ENCODE data around the gene MAP2K4.
A peak's percentile ranks its signal among the peaks of the same experiment; 100 is the strongest.

Gene MAP2K4

DNA sequence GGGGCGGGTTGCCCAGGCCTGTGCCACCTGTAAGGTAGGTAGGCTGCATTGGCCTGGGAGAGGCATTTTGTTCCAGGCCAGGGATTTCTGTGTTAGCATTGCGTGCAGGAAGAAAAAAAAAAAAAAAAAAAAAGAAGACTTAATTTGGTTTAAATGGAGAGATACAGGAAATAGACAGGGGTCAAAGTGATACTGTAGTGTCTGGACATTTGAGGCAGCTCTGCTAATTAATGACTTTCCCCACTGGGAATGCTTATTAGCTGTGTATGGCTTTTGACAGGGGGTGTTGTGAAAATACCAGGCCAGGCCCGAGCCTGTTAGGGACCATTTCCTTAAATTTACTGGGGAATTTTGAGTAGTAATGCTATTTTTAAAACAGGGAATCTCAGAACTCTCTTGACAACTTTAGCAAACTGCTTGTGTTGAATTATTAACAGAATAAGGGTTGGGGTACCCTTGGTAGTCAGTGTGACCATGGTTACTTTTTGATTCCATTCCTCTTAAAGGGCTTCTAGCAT lies 1.0 kb downstream of the MAP2K4 start:
- H3K9me3 Mint-ChIP-seq: no peaks in the 10 kb centered on the region
- peak overlapping the region; percentile 82 for H3K27ac Mint-ChIP-seq
- H3K4me1 Mint-ChIP-seq (ENCODE audit: low read depth): peaks cover 58% of the 10 kb centered on the region
- peaks cover 13% of the 10 kb centered on the region for H3K36me3 Mint-ChIP-seq (ENCODE audit: low read depth)
- H3K27me3 Mint-ChIP-seq: no peaks in the 10 kb centered on the region
- H3K4me3 Mint-ChIP-seq: peak overlapping the region; percentile 79
- no peak for DNase-seq

GRCh38 chr17:12022310-12022709 lies 1.6 kb downstream of the MAP2K4 start:
- Mint-ChIP-seq H3K4me3 (peak overlapping the region; percentile 79), H3K27ac (peak overlapping the region; percentile 7), H3K36me3 (ENCODE audit: low read depth) (peaks cover 19% of the 10 kb centered on the region), H3K27me3 (no peaks in the 10 kb centered on the region), H3K4me1 (ENCODE audit: low read depth) (peaks cover 64% of the 10 kb centered on the region), H3K9me3 (no peaks in the 10 kb centered on the region)
- DNase-seq: no peak

DNA sequence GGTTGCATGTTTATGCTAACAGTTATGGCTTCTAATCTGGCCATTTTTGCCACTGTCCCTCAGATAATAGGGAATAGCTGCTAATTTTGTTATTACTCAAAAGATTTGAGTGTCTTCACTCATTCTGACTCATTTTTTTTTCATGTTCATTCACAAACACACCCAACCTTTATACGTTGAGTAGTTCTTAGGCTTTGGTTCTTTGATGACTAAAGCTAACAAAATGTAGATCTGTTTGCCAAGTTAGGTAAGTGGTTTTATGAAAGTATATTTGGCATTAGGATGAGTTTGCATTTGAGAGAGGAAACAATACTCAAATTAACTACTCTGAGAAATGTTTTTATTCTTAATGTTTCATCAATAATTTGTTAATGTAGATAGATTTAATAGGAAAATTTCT lies 3.6 kb downstream of the MAP2K4 start:
- DNase-seq: no peak
- peaks cover 20% of the 10 kb centered on the region for H3K36me3 Mint-ChIP-seq (ENCODE audit: low read depth)
- H3K9me3 Mint-ChIP-seq: no peaks in the 10 kb centered on the region
- H3K27ac Mint-ChIP-seq: no peak overlapping the region
- H3K27me3 Mint-ChIP-seq: no peaks in the 10 kb centered on the region
- H3K4me1 Mint-ChIP-seq (ENCODE audit: low read depth): peaks cover 77% of the 10 kb centered on the region
- no peak overlapping the region for H3K4me3 Mint-ChIP-seq

GRCh38 chr17:12027658-12028057 lies 7.0 kb downstream of the MAP2K4 start:
- H3K4me1 Mint-ChIP-seq (ENCODE audit: low read depth): peaks cover 78% of the 10 kb centered on the region
- no peaks in the 10 kb centered on the region for H3K9me3 Mint-ChIP-seq
- no peaks in the 10 kb centered on the region for H3K27me3 Mint-ChIP-seq
- H3K4me3 Mint-ChIP-seq: no peak overlapping the region
- DNase-seq: no peak
- no peak overlapping the region for H3K27ac Mint-ChIP-seq
- peaks cover 14% of the 10 kb centered on the region for H3K36me3 Mint-ChIP-seq (ENCODE audit: low read depth)

GRCh38 chr17:12028611-12029010 lies 7.9 kb downstream of the MAP2K4 start:
- Mint-ChIP-seq H3K4me1 (ENCODE audit: low read depth) (peaks cover 70% of the 10 kb centered on the region), H3K27ac (no peak overlapping the region), H3K4me3 (no peak overlapping the region), H3K9me3 (no peaks in the 10 kb centered on the region), H3K36me3 (ENCODE audit: low read depth) (peaks cover 17% of the 10 kb centered on the region), H3K27me3 (no peaks in the 10 kb centered on the region)
- DNase-seq: no peak

DNA sequence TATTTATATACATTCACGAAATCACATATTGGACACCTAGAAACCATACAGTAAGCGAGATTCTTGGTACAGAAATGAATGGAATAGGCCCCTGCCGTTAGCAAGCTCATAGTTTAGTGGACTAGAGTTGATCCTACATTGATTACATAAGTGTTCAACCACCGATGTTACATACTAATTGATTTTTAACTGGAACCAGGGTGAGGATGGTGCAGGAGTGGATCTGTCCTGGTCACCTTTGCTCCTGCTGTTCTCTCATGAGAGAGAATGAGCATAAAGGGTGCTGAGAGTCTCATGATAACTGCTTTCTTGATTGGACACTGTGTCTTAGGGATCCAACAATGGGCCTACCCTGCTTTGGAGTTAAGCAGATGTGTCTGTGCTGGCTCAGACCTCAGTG lies 13.9 kb downstream of the MAP2K4 start:
- Mint-ChIP-seq H3K4me3 (no peak overlapping the region), H3K4me1 (ENCODE audit: low read depth) (peaks cover 55% of the 10 kb centered on the region), H3K27ac (no peak overlapping the region), H3K36me3 (ENCODE audit: low read depth) (peaks cover 19% of the 10 kb centered on the region), H3K27me3 (no peaks in the 10 kb centered on the region), H3K9me3 (no peaks in the 10 kb centered on the region)
- no peak for DNase-seq

DNA sequence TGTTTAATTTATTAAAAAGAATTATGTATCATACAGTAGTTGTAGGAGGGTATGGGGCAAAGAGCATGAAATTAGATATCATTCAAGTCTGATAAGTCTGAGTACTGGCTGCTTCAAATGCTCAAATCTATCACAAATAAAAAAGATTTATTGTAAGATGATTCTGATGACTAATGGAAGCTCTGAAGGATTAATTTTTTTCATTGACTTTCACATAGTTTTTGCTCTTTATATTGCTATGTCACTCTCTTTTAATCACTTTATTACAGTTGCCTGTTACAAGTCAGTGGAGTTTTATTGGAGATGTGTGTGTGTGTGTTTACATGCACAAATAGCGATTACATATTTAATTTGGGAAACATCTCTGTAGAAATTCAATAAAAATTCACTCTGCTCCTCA lies 15.0 kb downstream of the MAP2K4 start:
- Mint-ChIP-seq H3K4me1 (ENCODE audit: low read depth) (peaks cover 58% of the 10 kb centered on the region), H3K9me3 (no peaks in the 10 kb centered on the region), H3K36me3 (ENCODE audit: low read depth) (peaks cover 19% of the 10 kb centered on the region), H3K27ac (no peak overlapping the region), H3K4me3 (no peak overlapping the region), H3K27me3 (no peaks in the 10 kb centered on the region)
- DNase-seq: no peak

DNA sequence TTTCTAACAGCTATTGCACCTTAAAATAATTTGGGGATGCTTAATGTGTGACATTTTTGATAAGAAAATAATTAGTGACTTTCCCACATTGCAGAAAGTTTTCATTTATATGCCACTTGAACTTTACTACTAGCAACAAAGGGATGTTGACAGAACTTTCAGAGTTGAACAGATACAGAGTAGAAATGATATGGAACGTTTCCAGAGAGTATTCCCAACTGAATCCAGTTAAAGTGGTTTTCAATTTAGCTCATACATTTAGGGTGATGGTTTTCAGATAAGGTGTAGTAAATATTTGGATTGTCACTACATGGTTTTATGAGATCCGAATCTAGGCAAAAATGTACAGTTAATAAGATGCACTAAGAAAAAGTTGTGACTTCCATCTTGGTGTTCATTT lies 17.3 kb downstream of the MAP2K4 start:
- H3K4me1 Mint-ChIP-seq (ENCODE audit: low read depth): peaks cover 63% of the 10 kb centered on the region
- no peak for DNase-seq
- H3K27me3 Mint-ChIP-seq: no peaks in the 10 kb centered on the region
- H3K27ac Mint-ChIP-seq: no peak overlapping the region
- no peak overlapping the region for H3K4me3 Mint-ChIP-seq
- no peaks in the 10 kb centered on the region for H3K9me3 Mint-ChIP-seq
- peaks cover 21% of the 10 kb centered on the region for H3K36me3 Mint-ChIP-seq (ENCODE audit: low read depth)

- Mint-ChIP-seq H3K27me3 (no peaks in the 10 kb centered on the region), H3K36me3 (ENCODE audit: low read depth) (peaks cover 12% of the 10 kb centered on the region), H3K4me3 (no peak overlapping the region), H3K9me3 (no peaks in the 10 kb centered on the region), H3K4me1 (ENCODE audit: low read depth) (peaks cover 73% of the 10 kb centered on the region), H3K27ac (no peak overlapping the region)
- no peak for DNase-seq
Observed at GRCh38 chr17:12040478-12040877, 19.8 kb downstream of the MAP2K4 start.

DNA sequence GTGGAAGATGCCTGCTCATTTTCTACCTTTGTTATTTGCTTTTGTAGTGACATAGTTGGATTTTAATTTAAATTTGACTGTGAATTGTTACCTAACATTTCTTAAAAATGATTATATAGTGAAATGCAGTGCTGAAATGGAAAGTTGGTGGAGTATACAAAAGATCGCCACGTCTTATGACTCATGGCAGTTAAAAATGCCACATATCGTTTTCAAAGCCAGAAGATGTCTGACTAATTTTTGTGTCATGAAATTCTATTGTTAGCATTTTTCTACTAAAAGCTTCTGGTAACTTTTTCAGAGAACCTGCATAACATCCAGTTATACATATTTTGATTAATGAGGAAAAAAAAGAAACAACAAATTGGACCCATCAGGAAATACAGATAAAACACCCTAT lies 20.6 kb downstream of the MAP2K4 start:
- H3K4me3 Mint-ChIP-seq: peak overlapping the region; percentile 31
- DNase-seq: no peak
- peaks cover 9% of the 10 kb centered on the region for H3K36me3 Mint-ChIP-seq (ENCODE audit: low read depth)
- H3K27me3 Mint-ChIP-seq: no peaks in the 10 kb centered on the region
- H3K27ac Mint-ChIP-seq: peak overlapping the region; percentile 57
- H3K9me3 Mint-ChIP-seq: no peaks in the 10 kb centered on the region
- H3K4me1 Mint-ChIP-seq (ENCODE audit: low read depth): peaks cover 78% of the 10 kb centered on the region

DNA sequence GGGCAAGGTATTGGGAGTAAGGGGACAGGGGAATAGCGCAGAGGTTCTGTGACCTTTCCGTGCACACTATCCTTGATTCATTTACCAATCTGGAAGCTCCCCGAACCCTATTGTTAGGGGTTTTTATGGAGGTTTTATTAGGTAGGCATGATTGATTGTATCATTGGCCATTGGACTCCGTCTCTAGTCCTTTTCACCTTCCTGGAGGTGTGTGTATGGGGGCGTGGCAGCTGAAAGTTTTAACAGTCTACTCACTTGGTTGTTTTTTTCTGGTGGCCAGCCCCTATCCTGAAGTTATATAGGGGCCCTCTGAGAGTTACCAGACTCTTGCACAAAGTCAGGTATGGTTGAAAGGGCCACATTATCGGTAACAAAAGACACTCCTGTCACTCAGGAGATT lies 23.0 kb downstream of the MAP2K4 start:
- H3K36me3 Mint-ChIP-seq (ENCODE audit: low read depth): peaks cover 5% of the 10 kb centered on the region
- H3K27ac Mint-ChIP-seq: no peak overlapping the region
- H3K4me1 Mint-ChIP-seq (ENCODE audit: low read depth): peaks cover 80% of the 10 kb centered on the region
- H3K27me3 Mint-ChIP-seq: no peaks in the 10 kb centered on the region
- no peak for DNase-seq
- H3K4me3 Mint-ChIP-seq: no peak overlapping the region
- no peaks in the 10 kb centered on the region for H3K9me3 Mint-ChIP-seq

- Mint-ChIP-seq H3K27me3 (no peaks in the 10 kb centered on the region), H3K27ac (peak overlapping the region; percentile 6), H3K36me3 (ENCODE audit: low read depth) (peaks cover 5% of the 10 kb centered on the region), H3K4me3 (no peak overlapping the region), H3K4me1 (ENCODE audit: low read depth) (peaks cover 81% of the 10 kb centered on the region), H3K9me3 (no peaks in the 10 kb centered on the region)
- no peak for DNase-seq
Observed at GRCh38 chr17:12046786-12047185, 26.1 kb downstream of the MAP2K4 start.

DNA sequence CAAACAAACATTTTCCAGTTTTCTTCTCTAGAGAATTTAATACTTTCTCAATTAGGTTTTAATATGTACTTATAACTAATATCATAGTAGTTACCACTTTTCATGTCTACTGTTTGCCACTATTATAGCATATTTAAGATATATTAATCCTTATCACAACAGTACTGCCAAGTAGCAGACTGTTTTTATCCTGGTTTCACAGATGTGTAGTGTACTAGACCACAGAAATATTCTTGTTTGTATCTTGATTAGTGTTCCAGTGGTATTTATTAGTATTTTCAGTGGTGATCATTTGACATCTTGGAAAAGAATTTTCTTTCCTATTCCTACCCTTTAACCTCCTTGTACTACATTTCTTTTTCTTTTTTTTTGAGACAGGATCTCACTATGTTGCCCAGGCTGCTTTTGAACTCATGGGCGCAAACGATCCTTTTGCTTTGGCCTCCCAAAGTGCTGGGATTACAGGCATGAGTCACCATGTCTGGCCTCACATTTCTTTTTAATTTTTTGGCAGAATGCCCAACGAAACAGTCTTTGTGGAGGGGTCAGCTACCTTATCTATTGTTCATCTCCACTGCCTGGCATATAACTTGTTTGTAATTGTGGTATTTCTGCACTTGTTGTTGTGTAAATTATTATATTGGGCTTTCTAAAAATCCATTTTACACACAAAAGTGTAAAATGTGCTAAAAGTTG lies 27.2 kb downstream of the MAP2K4 start:
- H3K27me3 Mint-ChIP-seq: no peaks in the 10 kb centered on the region
- H3K9me3 Mint-ChIP-seq: no peaks in the 10 kb centered on the region
- no peak for DNase-seq
- no peaks in the 10 kb centered on the region for H3K36me3 Mint-ChIP-seq (ENCODE audit: low read depth)
- H3K4me3 Mint-ChIP-seq: no peak overlapping the region
- no peak overlapping the region for H3K27ac Mint-ChIP-seq
- H3K4me1 Mint-ChIP-seq (ENCODE audit: low read depth): peaks cover 85% of the 10 kb centered on the region

- Mint-ChIP-seq H3K27ac (no peak overlapping the region), H3K9me3 (no peaks in the 10 kb centered on the region), H3K4me1 (ENCODE audit: low read depth) (peaks cover 86% of the 10 kb centered on the region), H3K36me3 (ENCODE audit: low read depth) (no peaks in the 10 kb centered on the region), H3K4me3 (no peak overlapping the region), H3K27me3 (no peaks in the 10 kb centered on the region)
- DNase-seq: no peak
Observed at GRCh38 chr17:12048843-12049473, 28.3 kb downstream of the MAP2K4 start.

- H3K27me3 Mint-ChIP-seq: no peaks in the 10 kb centered on the region
- H3K4me1 Mint-ChIP-seq (ENCODE audit: low read depth): peaks cover 86% of the 10 kb centered on the region
- no peak overlapping the region for H3K27ac Mint-ChIP-seq
- DNase-seq: no peak
- peaks cover 9% of the 10 kb centered on the region for H3K36me3 Mint-ChIP-seq (ENCODE audit: low read depth)
- H3K9me3 Mint-ChIP-seq: no peaks in the 10 kb centered on the region
- no peak overlapping the region for H3K4me3 Mint-ChIP-seq
Observed at GRCh38 chr17:12050646-12051225, 30.1 kb downstream of the MAP2K4 start.
